Pancreas (tissue), 10 donors: Measurements from ENCODE around the gene PSMG3. TPM values are rescaled to one million over a fixed set of nuclear protein-coding genes. Genes with fewer than 3 reads are reported as not detected.

Experiments used
- ATAC-seq, 4 donors: fragments of 200-7000 bp; cut with Tn5 transposase; one replicate each; pipeline versions ENCODE4 v1.8.0 to v1.9.1; 2020; ENCODE audit warnings: mild to moderate bottlenecking in 4 of 4, moderate library complexity in 4 of 4
- DNase-seq, 6 donors: peaks; one replicate each; pipeline ENCODE4 v3.0.0-alpha.2; 2020
- FAIRE-seq: peaks from 2 replicates; lab custom pipeline; 2012; peaks lifted over from hg19 to GRCh38; lab: Jason Lieb, UNC
- H3K27ac ChIP-seq, 4 donors: fragments of 200-600 bp; sonication (generic); 1 replicate in 3 of 4; 2 replicates in 1 of 4; pipeline versions ENCODE4 v1.5.0 to v1.8.0; 2020
- H3K27me3 ChIP-seq, 4 donors: fragments of 200-600 bp; one replicate each; pipeline ENCODE4 v1.8.0; 2021
- H3K36me3 ChIP-seq, 3 donors: fragments of 200-600 bp; sonication (generic) in 1 of 3; one replicate each; pipeline versions ENCODE4 v1.5.0 to v1.8.0; 2020 to 2021
- H3K4me1 ChIP-seq, 3 donors: fragments of 200-600 bp; one replicate each; pipeline ENCODE4 v1.8.0; 2021
- H3K4me3 ChIP-seq, 4 donors: fragments of 200-600 bp; sonication (generic) in 2 of 4; one replicate each; pipeline versions ENCODE4 v1.5.0 to v1.8.0; 2020 to 2021
- H3K9me3 ChIP-seq, 4 donors: fragments of 200-600 bp; one replicate each; pipeline ENCODE4 v1.8.0; 2021
- CTCF ChIP-seq, 4 donors: fragments of 200-600 bp; sonication (generic) in 3 of 4; IDR thresholded peaks; one replicate each; pipeline versions ENCODE4 v1.5.0 to v1.8.0; 2021; ENCODE audit warnings: antibody characterized with exemption in 4 of 4
- WGBS, 2 donors: extraction: QIAGEN DNeasy Blood & Tissue Kit; methylation state at CpG; one replicate each; pipeline ENCODE4 v1.1.7; 2013; 5-methylcytosine and 5-hydroxymethylcytosine counted together
- intact Hi-C, 3 donors: fragments of 100-400 bp; cut with DNase I; formaldehyde crosslinking; loops; one replicate each; pipeline versions ENCODE4 v1.11.1 to v1.14.2; 2022
- polyA plus RNA-seq, 2 donors: library from polyadenylated mRNA; stranded (reverse); fragments of 200-250 nt; gene quantifications; one replicate each; pipeline ENCODE4 v1.2.3, GENCODE V29; 2013
- total RNA-seq, 6 donors: library from RNA; stranded (reverse); fragmentation: NEBNext Ultra II Directional in 4 of 6; extraction: Animal tissue kit (Norgen Biotek cat#: 25700) in 4 of 6; gene quantifications; one replicate each; pipeline versions ENCODE4 v1.2.1 to v1.2.4, GENCODE V29; 2021 to 2023
- donor health status: healthy with polysubstance abuse.
- donor health status: DM: no; HTN: no; CAD: no; lungs with moderate emphysema.
- donor health status: DM: no; HTN: no; CAD: no.
- donor health status: control.
- donor health status: control.
- donor health status: Bipolar disorder and iron deficiency.
- donor health status: DM: yes; HTN: yes; CAD: no.
- donor health status: DM: no; HTN: no; CAD: no.
- donor health status: DM: no; HTN: no; CAD: no.
- donor health status: DM: yes; HTN: yes; CAD: no.

Gene PSMG3
- total and polyA plus RNA-seq, 8 donors = 6.7 to 46.1 (median 11.1) TPM

DNA sequence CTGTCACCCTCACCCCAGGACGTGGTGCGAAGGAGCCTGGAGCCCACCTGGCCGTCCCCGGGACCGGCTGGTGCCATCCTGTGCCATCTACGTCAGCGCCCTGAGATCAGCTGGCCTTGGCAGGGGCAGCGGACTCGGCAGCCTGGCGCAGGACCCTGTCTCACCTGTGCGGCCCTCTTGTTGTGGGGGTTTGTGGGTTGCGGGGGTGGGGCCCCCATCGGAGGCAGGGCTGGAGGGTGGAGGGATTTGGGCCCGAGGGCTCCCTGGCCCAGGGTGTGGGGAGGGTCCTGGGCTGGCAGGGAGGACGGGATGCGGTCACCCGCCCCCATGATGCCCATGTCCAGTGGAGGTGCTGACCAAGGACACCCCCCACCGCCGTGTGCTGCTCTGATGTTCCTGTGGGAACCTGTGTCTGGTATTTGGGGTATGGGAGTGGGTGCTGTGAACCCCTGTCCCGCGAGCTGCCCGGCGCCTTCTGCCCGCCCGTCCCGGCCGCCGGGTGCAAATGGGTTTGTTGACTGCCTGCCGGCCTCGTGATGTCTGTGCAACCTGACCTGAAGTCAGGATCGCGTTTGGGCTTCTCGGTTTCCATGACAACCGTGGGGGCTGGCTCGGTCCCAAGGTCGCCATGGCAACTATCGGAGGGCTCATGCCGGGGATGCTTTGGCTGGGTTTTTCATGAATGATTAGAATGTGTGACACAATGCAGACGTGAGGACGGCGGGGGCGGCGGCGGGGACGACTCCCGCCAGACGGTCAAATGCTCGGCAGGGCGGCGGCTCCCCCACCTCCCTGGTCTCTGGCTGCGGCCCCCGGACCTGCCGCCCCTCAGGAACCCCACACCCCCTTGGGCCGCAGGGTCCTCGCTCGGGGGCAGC is 32.1 kb downstream of the PSMG3 start:
- H3K4me3 ChIP-seq = peak overlapping the region in 3 of 4 donors; percentile 13 to 45 (median 44)
- TF ChIP-seq CTCF (IDR thresholded peaks at IDR 0.05) = no peak
- H3K36me3 ChIP-seq = peaks cover 8 to 38% (median 17%) of the 10 kb centered on the region in 3 donors
- no peaks in the 10 kb centered on the region for H3K9me3 ChIP-seq
- H3K4me1 ChIP-seq = peaks cover 27 to 49% (median 37%) of the 10 kb centered on the region in 3 donors
- intact Hi-C loops = no loop called here
- peak overlapping the region; percentile 90 to 98 (median 96) for H3K27ac ChIP-seq
- DNase-seq = peak; percentile 77 to 97 (median 94)
- 25 to 30% methylated on average over 49 to 56 of the region's 56 CpGs for WGBS, 2 donors
- peak; percentile 28 to 54 (median 36) for ATAC-seq
- no peak for FAIRE-seq
- no peaks in the 10 kb centered on the region for H3K27me3 ChIP-seq

DNA sequence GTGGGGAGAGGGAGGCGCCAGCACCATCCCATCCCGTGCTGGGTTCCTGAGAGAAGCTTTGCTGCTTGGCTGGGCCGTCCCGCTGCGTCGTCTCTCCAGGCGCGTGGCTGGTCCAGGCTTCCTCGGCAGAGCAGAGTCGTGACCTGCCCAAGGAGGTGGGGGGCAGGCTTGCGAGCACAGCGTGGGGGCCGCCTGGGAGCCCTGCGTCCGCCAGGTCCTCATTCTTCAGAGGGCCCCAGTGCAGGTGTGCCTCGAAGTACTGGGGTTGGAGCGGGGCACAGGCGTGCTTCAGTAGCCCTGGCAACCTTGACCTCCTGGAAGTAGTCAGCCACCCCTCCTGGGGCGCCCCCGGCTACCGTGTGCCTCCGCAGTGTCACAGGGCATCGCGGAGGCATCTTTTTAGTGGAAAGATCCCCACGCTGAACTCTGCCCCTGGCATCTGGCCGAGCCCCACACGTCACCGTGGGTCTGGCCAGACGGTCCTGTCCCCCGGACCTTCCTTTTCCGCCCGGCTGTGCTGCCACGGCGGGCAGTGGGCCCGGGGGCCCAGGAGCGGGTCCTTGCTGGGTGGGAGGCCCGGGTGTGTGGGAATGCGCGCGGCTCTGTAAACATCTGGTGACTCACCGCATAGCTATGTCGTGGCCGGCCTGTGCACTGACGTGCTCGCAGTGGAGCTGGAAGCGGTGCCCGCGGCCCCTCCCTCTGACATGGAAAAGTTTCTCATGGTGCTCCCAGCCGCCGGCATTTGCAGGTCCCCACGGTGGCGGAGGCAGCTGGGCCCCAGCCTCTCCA is 32.9 kb downstream of the PSMG3 start:
- H3K9me3 ChIP-seq = no peaks in the 10 kb centered on the region
- peaks cover 8 to 29% (median 17%) of the 10 kb centered on the region in 3 donors for H3K36me3 ChIP-seq
- FAIRE-seq (no peak), ATAC-seq (peak; percentile 76 to 83 (median 80)), DNase-seq (peak; percentile 91 to 98 (median 96))
- intact Hi-C loops = no loop called here
- H3K27ac ChIP-seq = peak overlapping the region; percentile 90 to 98 (median 96)
- H3K4me1 ChIP-seq = peaks cover 27 to 49% (median 37%) of the 10 kb centered on the region in 3 donors
- WGBS, 2 donors = 10 to 14% methylated on average over 52 of the region's 52 CpGs
- TF ChIP-seq CTCF (IDR thresholded peaks at IDR 0.05) = no peak
- H3K27me3 ChIP-seq = no peaks in the 10 kb centered on the region
- peak overlapping the region in 3 of 4 donors; percentile 13 to 45 (median 44) for H3K4me3 ChIP-seq

- peak overlapping the region in 2 of 4 donors; percentile 44 to 45 for H3K4me3 ChIP-seq
- 66 to 67% methylated on average over 7 of the region's 7 CpGs for WGBS, 2 donors
These were observed 33.4 kb downstream of the PSMG3 start for GRCh38 chr7:1536455-1536742.

GRCh38 chr7:1535701-1536454 is 34.0 kb downstream of the PSMG3 start:
- H3K27ac ChIP-seq = peak overlapping the region; percentile 90 to 98 (median 96)
- H3K27me3 ChIP-seq = no peaks in the 10 kb centered on the region
- ATAC-seq (no peak), FAIRE-seq (no peak), DNase-seq (peak in 4 of 6 donors; percentile 26 to 58 (median 31))
- H3K4me1 ChIP-seq = peaks cover 27 to 49% (median 37%) of the 10 kb centered on the region in 3 donors
- peaks cover 8 to 19% (median 10%) of the 10 kb centered on the region in 3 donors for H3K36me3 ChIP-seq
- no peaks in the 10 kb centered on the region for H3K9me3 ChIP-seq
- H3K4me3 ChIP-seq = no peak overlapping the region
- 88 to 89% methylated on average over 42 of the region's 42 CpGs for WGBS, 2 donors
- TF ChIP-seq CTCF (IDR thresholded peaks at IDR 0.05) = no peak
- intact Hi-C loops = no loop called here

More at GRCh38 chr7:1536455-1536742, 33.4 kb downstream of the PSMG3 start:
- TF ChIP-seq CTCF (IDR thresholded peaks at IDR 0.05) = no peak
- Histone ChIP-seq H3K9me3 (no peaks in the 10 kb centered on the region), H3K36me3 (peaks cover 8 to 24% (median 12%) of the 10 kb centered on the region in 3 donors), H3K4me1 (peaks cover 27 to 49% (median 37%) of the 10 kb centered on the region in 3 donors), H3K27ac (peak overlapping the region; percentile 90 to 98 (median 96)), H3K27me3 (no peaks in the 10 kb centered on the region)
- ATAC-seq (no peak), DNase-seq (no peak), FAIRE-seq (no peak)
- intact Hi-C loops = no loop called here
